Fibroblast of mammary gland (primary cell): Measurements from ENCODE around the gene TACR2.

Source experiments
- DNase-seq: peaks from one replicate; pipeline ENCODE4 v3.0.0-alpha.2; 2010; ENCODE audit warnings: low read depth
- H3K4me3 ChIP-seq: 2 replicates; pipeline ENCODE4 v1.5.1; 2011; ENCODE audit warnings: low read depth, mild to moderate bottlenecking, low read length, moderate library complexity; ENCODE audit not compliant: control insufficient read depth
- CTCF ChIP-seq: conservative IDR thresholded peaks from 2 replicates; pipeline ENCODE4 v1.5.1; 2011; ENCODE audit warnings: low read depth, low read length, inconsistent platforms; ENCODE audit not compliant: control insufficient read depth, insufficient read depth

The TACR2 gene

GRCh38 chr10:69416695-69417094, at the start of gene TACR2:
TSS of gene TACR2 (minus strand) at chr10:69416918. CDS start at chr10:69416323, 595 bp downstream.
- DNase-seq, result no peak
- TF ChIP-seq CTCF, result no peak

GRCh38 chr10:69466158-69466490, 49.4 kb upstream of the TACR2 start:
- TF ChIP-seq CTCF, result no peak
- no peak overlapping the region for H3K4me3 ChIP-seq
- no peak for DNase-seq

More at GRCh38 chr10:69416695-69417094, at the start of gene TACR2:
- H3K4me3 ChIP-seq, result no peak within 1 kb of the TSS

- no peak for TF ChIP-seq CTCF
- no peak overlapping the region for H3K4me3 ChIP-seq
- no peak for DNase-seq
These were observed 48.9 kb upstream of the TACR2 start for GRCh38 chr10:69465457-69466157.

- H3K4me3 ChIP-seq, result no peak overlapping the region
- no peak for DNase-seq
- no peak for TF ChIP-seq CTCF
These were observed 48.2 kb upstream of the TACR2 start for GRCh38 chr10:69464801-69465401.

GRCh38 chr10:69464401-69464800, 47.7 kb upstream of the TACR2 start:
- TF ChIP-seq CTCF, result no peak
- DNase-seq, result no peak
- H3K4me3 ChIP-seq, result no peak overlapping the region

GRCh38 chr10:69463886-69464285, 47.2 kb upstream of the TACR2 start:
- H3K4me3 ChIP-seq, result no peak overlapping the region
- no peak for DNase-seq
- no peak for TF ChIP-seq CTCF
